Muscle of arm (tissue), 12 donors: ENCODE measurements around the gene HEY2. TPM values are rescaled to one million over a fixed set of nuclear protein-coding genes. Genes with fewer than 3 reads are reported as not detected.

Experiments
- DNase-seq: peaks from one replicate; pipeline ENCODE4 v3.0.0-alpha.2; 2013
- polyA plus RNA-seq, 12 donors: library from polyadenylated mRNA; unstranded; fragments of 120-200 nt; gene quantifications; one replicate each; pipeline ENCODE4 v1.2.1, GENCODE V29; 2013; ENCODE audit not compliant: insufficient read length in 12 of 12

Gene HEY2
- polyA plus RNA-seq, 12 donors: 5.2 to 17.4 (median 12.9) TPM; not detected in 1

- no peak for DNase-seq
Observed at GRCh38 chr6:125742024-125742423, 7.4 kb upstream of the HEY2 start.

- DNase-seq: no peak
Observed at GRCh38 chr6:125742464-125743120, 6.8 kb upstream of the HEY2 start.

- no peak for DNase-seq
Observed at GRCh38 chr6:125743604-125744003, 5.8 kb upstream of the HEY2 start.

GRCh38 chr6:125745281-125746018, 4.0 kb upstream of the HEY2 start:
- DNase-seq: no peak

- DNase-seq: no peak
Observed at GRCh38 chr6:125746019-125746414, 3.4 kb upstream of the HEY2 start.

GRCh38 chr6:125746731-125747588, 2.5 kb upstream of the HEY2 start:
- DNase-seq: peak; percentile 55

- no peak for DNase-seq
Observed at GRCh38 chr6:125747589-125748405, 1.6 kb upstream of the HEY2 start.

GRCh38 chr6:125748406-125749172, 843 bp upstream of the HEY2 start:
- DNase-seq: no peak

- DNase-seq: peak; percentile 19
Observed at GRCh38 chr6:125749865-125750691, 646 bp downstream of the HEY2 start.

GRCh38 chr6:125750692-125751333, 1.4 kb downstream of the HEY2 start:
- no peak for DNase-seq

GRCh38 chr6:125751334-125751916, 2.0 kb downstream of the HEY2 start:
- DNase-seq: no peak

- DNase-seq: no peak
Observed at GRCh38 chr6:125752773-125753172, 3.3 kb downstream of the HEY2 start.

- DNase-seq: no peak
Observed at GRCh38 chr6:125753218-125753936, 3.9 kb downstream of the HEY2 start.

GRCh38 chr6:125753937-125754259, 4.5 kb downstream of the HEY2 start:
- DNase-seq: no peak

- DNase-seq: no peak
Observed at GRCh38 chr6:125754566-125754965, 5.1 kb downstream of the HEY2 start.

- no peak for DNase-seq
Observed at GRCh38 chr6:125759184-125759902, 9.9 kb downstream of the HEY2 start.

- no peak for DNase-seq
Observed at GRCh38 chr6:125759959-125760457, 10.6 kb downstream of the HEY2 start.
